ENCODE data around the gene HES5.

Gene HES5

DNA sequence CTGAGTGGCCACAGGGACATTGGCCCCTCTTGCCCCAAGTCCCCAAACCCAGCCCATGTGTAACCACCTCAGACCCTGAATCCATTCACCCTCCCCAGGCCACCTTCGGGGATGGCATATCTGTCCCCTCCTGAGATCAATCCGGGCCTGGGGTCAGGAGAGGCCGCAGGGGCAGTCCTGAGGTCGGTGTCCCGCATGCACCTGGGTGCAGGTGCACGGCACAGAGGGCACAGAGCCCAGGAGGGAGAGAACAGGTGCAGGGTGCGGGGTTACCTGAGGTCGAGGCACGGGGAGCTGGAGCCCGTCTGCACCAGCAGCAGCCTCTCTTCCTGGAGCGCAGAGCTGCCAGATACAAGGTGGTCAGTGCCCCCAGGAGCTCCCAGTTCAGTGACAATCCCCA lies 20.5 kb downstream of the HES5 start:
- H3K79me2 ChIP-seq (ENCODE audit: control insufficient read depth, low read length), result no peaks in the 10 kb centered on the region
- TF ChIP-seq, protein P1, sequence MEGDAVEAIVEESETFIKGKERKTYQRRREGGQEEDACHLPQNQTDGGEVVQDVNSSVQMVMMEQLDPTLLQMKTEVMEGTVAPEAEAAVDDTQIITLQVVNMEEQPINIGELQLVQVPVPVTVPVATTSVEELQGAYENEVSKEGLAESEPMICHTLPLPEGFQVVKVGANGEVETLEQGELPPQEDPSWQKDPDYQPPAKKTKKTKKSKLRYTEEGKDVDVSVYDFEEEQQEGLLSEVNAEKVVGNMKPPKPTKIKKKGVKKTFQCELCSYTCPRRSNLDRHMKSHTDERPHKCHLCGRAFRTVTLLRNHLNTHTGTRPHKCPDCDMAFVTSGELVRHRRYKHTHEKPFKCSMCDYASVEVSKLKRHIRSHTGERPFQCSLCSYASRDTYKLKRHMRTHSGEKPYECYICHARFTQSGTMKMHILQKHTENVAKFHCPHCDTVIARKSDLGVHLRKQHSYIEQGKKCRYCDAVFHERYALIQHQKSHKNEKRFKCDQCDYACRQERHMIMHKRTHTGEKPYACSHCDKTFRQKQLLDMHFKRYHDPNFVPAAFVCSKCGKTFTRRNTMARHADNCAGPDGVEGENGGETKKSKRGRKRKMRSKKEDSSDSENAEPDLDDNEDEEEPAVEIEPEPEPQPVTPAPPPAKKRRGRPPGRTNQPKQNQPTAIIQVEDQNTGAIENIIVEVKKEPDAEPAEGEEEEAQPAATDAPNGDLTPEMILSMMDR (IDR thresholded peaks at IDR 0.05; ENCODE audit: low read depth, low read length, poor library complexity, severe bottlenecking), result no peak
- no peak for TF ChIP-seq EZH2phosphoT487 (IDR thresholded peaks at IDR 0.05; ENCODE audit: borderline replicate concordance, low read length)
- H3K4me2 ChIP-seq (ENCODE audit: low read length), result no peak overlapping the region
- H3F3A ChIP-seq (ENCODE audit: control insufficient read depth, insufficient read depth), result no peaks in the 10 kb centered on the region
- H3K4me3 ChIP-seq (ENCODE audit: low read length), result no peak overlapping the region
- no peak overlapping the region for H3K27ac ChIP-seq (ENCODE audit: low read depth, low read length)
- peaks cover 46% of the 10 kb centered on the region for H3K36me3 ChIP-seq (ENCODE audit: control insufficient read depth, low read length)
- H3K27me3 ChIP-seq (ENCODE audit: control insufficient read depth, low read length), result no peaks in the 10 kb centered on the region
- H4K20me1 ChIP-seq (ENCODE audit: control insufficient read depth, insufficient read depth, low read depth, low read length), result no peaks in the 10 kb centered on the region
- no peaks in the 10 kb centered on the region for H3K9me2 ChIP-seq (replicated peaks; ENCODE audit: control insufficient read depth, low read length)
- H3K4me1 ChIP-seq (ENCODE audit: control insufficient read depth, low read length), result no peaks in the 10 kb centered on the region
- H3K9me3 ChIP-seq (ENCODE audit: control insufficient read depth, insufficient read depth, low read length), result no peaks in the 10 kb centered on the region

DNA sequence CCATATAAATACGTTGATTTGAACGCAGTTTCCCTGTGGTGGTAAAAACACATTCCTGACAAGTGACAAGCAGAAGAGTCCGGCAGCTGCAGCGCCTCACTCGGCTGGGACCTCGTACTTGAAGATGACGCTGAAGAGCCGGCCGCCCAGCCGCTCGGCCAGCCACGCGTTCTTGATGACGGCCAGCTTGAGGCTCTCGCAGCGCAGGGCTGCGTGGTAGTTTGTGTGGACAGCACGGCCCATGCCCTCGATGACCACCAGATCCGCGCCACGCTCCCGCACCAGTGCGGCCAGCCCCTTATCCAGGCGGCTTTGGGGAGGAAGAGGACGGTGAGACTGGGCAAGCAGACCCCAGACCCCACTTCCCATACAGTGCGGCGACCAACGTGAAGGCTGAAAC lies 21.3 kb downstream of the HES5 start:
- H3K36me3 ChIP-seq (ENCODE audit: control insufficient read depth, low read length), result peaks cover 42% of the 10 kb centered on the region

DNA sequence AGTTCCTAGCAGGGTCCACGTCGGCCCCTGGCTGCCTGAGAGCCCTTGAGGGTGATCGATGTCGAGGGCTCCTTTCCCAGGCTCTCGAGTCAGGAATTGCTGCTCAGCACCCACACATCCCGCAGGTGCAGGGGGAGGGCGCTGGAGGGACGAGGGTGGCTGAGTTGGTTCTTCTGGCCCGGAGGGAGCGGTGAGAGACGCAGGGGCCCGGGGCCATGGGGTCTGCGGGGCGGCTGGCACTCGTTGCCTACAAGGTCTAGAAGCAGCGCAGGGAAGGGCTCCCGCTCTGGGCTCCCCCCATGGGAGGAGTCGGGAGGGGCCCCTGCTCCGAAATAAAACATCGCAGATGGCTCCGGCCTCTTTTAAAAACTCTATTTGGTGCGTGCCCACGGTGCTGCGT lies 21.9 kb downstream of the HES5 start:
- no peak overlapping the region for H3K4me2 ChIP-seq (ENCODE audit: low read length)
- no peaks in the 10 kb centered on the region for H4K20me1 ChIP-seq (ENCODE audit: control insufficient read depth, insufficient read depth, low read depth, low read length)
- no peaks in the 10 kb centered on the region for H3K79me2 ChIP-seq (ENCODE audit: control insufficient read depth, low read length)
- no peaks in the 10 kb centered on the region for H3K9me2 ChIP-seq (replicated peaks; ENCODE audit: control insufficient read depth, low read length)
- peaks cover 38% of the 10 kb centered on the region; the same call in 1 of the 2 replicates for H3K36me3 ChIP-seq (ENCODE audit: control insufficient read depth, low read length)
- H3K27me3 ChIP-seq (ENCODE audit: control insufficient read depth, low read length), result no peaks in the 10 kb centered on the region
- no peaks in the 10 kb centered on the region for H3K9me3 ChIP-seq (ENCODE audit: control insufficient read depth, insufficient read depth, low read length)
- no peaks in the 10 kb centered on the region for H3K4me1 ChIP-seq (ENCODE audit: control insufficient read depth, low read length)
- TF ChIP-seq, protein P1 (IDR thresholded peaks at IDR 0.05; ENCODE audit: low read depth, low read length, poor library complexity, severe bottlenecking), result no peak
- TF ChIP-seq EZH2phosphoT487 (IDR thresholded peaks at IDR 0.05; ENCODE audit: borderline replicate concordance, low read length), result no peak
- H3K4me3 ChIP-seq (ENCODE audit: low read length), result no peak overlapping the region
- H3K27ac ChIP-seq (ENCODE audit: low read depth, low read length), result no peak overlapping the region
- H3F3A ChIP-seq (ENCODE audit: control insufficient read depth, insufficient read depth), result no peaks in the 10 kb centered on the region

More for the DNA sequence above, 21.3 kb downstream of the HES5 start:
- Histone ChIP-seq H3K9me2 (replicated peaks; ENCODE audit: control insufficient read depth, low read length) (no peaks in the 10 kb centered on the region), H3K79me2 (ENCODE audit: control insufficient read depth, low read length) (no peaks in the 10 kb centered on the region), H3K27me3 (ENCODE audit: control insufficient read depth, low read length) (no peaks in the 10 kb centered on the region), H3K4me2 (ENCODE audit: low read length) (no peak overlapping the region), H3K9me3 (ENCODE audit: control insufficient read depth, insufficient read depth, low read length) (no peaks in the 10 kb centered on the region), H3K4me3 (ENCODE audit: low read length) (no peak overlapping the region), H3K27ac (ENCODE audit: low read depth, low read length) (no peak overlapping the region), H3K4me1 (ENCODE audit: control insufficient read depth, low read length) (no peaks in the 10 kb centered on the region), H4K20me1 (ENCODE audit: control insufficient read depth, insufficient read depth, low read depth, low read length) (no peaks in the 10 kb centered on the region), H3F3A (ENCODE audit: control insufficient read depth, insufficient read depth) (no peaks in the 10 kb centered on the region)
- TF ChIP-seq EZH2phosphoT487 (IDR thresholded peaks at IDR 0.05; ENCODE audit: borderline replicate concordance, low read length), result no peak
- TF ChIP-seq, protein P1 (IDR thresholded peaks at IDR 0.05; ENCODE audit: low read depth, low read length, poor library complexity, severe bottlenecking), result no peak
